GM12873 (cell line): ENCODE measurements around the gene HPX.

Experiments used
- TF ChIP-seq, protein P1 (sequence below): IDR thresholded peaks from 2 replicates; pipeline ENCODE4 v1.5.1; 2012; ENCODE audit warnings: low read depth, mild to moderate bottlenecking, moderate library complexity, low read length, control low read depth; ENCODE audit not compliant: insufficient read depth; ENCODE audit errors: missing control alignments

Gene HPX

DNA sequence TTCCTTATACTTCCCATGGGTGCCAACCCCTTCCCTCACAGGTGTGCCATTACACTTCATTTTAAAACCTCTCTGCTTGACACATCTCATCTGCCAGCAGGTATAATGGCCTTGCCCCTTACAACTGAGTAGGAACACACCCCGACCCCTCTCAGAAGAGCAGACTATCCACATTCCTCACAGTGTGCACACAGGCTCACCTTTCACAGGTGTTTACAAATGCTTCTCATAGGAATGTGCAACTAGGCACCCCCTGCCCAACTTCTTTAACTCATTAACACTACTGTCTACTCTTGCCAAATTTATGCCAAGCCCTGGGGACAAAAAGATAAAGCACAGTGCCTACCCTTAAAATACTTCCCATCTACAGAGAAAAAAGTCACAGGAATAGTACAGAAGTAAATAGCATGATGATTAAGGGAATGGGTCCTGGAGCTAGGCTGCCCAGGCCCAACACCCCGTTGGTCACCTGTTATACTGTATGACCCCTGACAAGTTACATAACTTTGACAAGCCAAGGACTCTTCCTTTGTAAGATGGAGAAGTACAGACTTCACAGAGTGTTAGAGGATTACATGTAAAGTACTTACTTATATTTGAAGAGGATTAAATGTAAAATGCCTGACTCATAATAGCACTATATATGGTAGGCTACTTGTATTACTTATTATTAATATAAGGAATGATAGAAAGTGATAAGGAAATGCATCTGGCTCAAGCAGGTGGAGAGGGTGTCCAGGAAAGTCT lies 17.7 kb upstream of the HPX start:
- TF ChIP-seq, protein P1, sequence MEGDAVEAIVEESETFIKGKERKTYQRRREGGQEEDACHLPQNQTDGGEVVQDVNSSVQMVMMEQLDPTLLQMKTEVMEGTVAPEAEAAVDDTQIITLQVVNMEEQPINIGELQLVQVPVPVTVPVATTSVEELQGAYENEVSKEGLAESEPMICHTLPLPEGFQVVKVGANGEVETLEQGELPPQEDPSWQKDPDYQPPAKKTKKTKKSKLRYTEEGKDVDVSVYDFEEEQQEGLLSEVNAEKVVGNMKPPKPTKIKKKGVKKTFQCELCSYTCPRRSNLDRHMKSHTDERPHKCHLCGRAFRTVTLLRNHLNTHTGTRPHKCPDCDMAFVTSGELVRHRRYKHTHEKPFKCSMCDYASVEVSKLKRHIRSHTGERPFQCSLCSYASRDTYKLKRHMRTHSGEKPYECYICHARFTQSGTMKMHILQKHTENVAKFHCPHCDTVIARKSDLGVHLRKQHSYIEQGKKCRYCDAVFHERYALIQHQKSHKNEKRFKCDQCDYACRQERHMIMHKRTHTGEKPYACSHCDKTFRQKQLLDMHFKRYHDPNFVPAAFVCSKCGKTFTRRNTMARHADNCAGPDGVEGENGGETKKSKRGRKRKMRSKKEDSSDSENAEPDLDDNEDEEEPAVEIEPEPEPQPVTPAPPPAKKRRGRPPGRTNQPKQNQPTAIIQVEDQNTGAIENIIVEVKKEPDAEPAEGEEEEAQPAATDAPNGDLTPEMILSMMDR, result no peak

DNA sequence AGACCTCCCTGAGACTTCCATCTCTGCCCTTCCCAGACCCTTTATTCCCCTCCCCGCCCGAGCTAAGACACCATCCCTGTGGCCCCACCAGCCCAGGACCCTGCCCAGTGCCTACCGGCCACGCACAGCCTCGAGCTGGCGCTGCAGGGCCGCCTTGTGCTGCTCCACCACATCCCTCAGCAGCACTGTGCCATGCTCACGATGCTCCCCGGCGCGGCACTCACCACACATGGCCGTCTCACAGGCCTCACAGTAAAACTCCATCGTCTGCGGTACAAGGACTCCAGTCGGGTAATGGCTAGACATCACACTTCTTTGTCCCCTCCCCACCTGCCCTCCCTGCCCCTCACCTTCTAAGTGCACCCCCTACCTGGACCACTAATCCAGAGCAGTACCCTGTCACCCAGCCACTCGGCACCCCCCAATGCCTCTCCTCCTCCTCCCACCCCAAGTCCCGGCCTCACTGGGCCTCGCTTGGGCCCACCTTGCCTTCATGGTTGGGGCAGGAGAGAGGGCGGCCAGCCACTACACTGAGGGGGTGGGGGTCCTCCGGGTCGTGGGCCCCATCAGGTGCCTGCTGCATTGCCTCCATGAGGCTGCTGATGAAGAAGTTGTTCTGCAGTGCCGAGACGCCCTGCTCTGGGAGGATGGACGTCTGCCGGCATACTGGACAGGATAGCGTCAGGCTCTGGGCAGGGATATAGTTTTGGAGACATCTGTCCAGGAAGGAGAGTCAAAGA lies 17.0 kb upstream of the HPX start:
- TF ChIP-seq, protein P1, result no peak

DNA sequence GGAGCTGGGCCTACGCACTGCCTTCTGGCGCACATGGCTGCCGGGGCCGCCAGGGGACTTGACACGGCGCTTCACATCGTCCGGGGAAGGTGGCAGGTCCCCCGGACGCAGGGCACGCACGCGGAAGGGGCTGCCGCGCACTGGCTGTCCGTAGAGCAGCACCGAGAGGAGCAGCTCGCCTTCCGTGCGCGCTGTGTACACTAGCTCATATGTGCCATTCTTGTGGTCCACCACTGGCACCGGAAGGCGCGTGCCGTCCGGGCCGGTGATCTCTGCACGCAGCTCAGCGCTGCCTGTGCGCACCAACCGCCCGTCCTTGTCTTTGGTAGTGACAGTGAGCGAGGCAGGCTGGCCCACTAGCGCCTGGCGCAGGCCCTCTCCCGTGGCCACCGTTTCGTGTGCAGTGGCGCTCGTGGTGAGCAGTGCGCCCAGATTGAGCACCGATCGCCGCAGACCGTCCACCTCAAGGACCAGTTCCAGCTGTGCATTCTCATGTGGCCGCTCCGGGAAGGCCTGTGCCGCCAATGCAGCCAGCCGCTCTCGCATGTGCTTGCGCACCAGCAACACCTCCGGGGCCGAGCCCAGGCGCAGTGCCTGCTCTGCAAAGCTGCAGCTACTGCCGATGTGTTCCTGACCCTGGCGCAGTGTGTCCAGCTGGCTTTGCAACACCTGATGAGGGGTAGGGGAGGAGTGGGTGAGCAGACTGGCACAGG lies 15.7 kb upstream of the HPX start:
- TF ChIP-seq, protein P1, result no peak

DNA sequence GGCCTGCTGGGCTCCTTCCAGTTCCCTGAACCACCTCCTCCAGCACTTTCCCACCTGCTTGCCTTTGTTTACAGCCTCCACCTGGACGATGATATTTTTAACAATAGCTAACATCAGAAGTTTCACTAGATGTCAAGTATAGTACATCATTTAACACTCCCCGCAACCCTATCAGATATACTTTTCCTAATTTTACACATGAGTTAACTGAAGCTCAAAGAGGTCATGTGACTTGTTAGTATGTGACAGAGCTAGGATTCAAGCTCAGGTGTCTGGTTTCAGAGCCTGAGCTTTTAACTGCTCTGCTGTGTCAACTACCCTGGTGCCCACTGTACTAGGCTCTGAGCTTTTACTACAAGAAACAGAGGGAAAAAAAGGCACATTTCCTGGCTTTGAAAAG lies 14.3 kb upstream of the HPX start:
- TF ChIP-seq, protein P1, result no peak

DNA sequence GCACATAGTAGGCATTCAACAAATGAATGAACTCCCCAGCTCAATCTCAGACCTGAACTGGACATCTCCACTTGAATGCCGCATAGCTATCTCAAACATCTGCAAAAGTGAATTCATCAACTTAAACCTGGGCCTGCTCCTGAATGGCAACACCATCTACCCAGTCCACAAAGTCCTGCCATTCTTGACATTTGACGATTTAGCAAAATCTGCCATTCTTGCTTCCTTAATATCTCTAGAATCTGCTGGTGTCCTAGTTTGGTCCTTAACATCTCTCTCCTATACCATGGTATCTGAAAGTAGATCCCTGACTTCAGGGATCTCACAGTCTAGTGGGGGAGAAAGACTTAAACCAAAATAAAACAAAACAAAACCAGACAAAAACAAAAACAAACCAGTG lies 12.4 kb upstream of the HPX start:
- TF ChIP-seq, protein P1, result no peak

DNA sequence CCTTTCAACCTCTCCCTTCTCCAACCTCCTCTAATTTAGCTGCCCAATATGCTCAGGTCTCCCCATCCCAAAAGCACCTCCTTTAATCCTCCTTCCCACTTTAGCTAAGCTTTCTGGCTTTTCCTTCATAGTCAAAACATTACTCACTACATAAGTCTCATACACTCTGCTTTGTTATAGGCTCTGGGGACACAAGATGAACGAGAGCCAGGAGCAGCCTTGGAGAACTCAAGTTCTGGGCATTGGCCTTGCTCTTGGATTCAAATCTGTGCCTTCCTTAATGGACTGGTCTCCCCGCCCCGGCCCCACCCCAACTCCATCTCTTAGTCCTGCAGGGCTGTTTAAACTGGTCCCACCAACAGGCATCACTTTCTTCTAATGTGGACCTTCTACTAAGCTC lies 11.4 kb upstream of the HPX start:
- TF ChIP-seq, protein P1, result no peak

DNA sequence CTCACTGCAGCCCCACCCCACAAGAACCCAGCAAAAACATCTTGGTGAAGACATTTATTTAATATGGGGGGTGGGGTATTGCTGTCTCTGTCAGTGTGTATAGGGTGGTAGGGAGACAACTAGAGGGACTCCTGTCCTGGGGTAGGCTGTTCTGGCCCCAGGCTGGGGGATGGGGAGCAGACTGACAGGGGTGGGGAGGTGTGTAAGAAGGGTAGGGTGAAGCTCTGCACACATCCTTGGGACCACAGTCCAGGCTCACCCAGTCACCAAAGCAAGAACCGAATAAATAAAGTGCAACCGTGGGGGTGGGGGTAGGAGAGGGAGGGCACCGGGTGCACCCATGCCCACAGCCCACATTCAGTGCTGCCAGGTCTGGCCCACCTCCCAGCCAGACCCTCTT lies 7.8 kb upstream of the HPX start:
- TF ChIP-seq, protein P1, result no peak
